Spleen (tissue), 11 donors: ENCODE data around the gene RFX1. TPM values are rescaled to one million over a fixed set of nuclear protein-coding genes. Genes with fewer than 3 reads are reported as not detected.
A peak's percentile ranks its signal among the peaks of the same experiment; 100 is the strongest.

Source experiments
- DNase-seq: peaks from one replicate; pipeline ENCODE4 v3.0.0-alpha.2; 2020
- H3K27ac ChIP-seq, 8 donors: fragments of 200-600 bp; sonication (generic) in 7 of 8; 1 replicate in 4 of 8; 2 replicates in 4 of 8; pipeline versions ENCODE4 v1.5.0 to v1.8.0; 2016 to 2021; ENCODE audit warnings: inconsistent platforms in 4 of 8, mild to moderate bottlenecking in 4 of 8, moderate library complexity in 1 of 8
- H3K27me3 ChIP-seq, 7 donors: fragments of 200-600 bp; sonication (generic) in 6 of 7; replicated peaks in 1 of 7; 1 replicate in 4 of 7; 2 replicates in 3 of 7; pipeline versions ENCODE4 v1.5.0 to v1.8.0; 2016 to 2021; ENCODE audit warnings: inconsistent platforms in 3 of 7, mild to moderate bottlenecking in 1 of 7
- H3K36me3 ChIP-seq, 6 donors: fragments of 200-600 bp; sonication (generic) in 5 of 6; 1 replicate in 4 of 6; 2 replicates in 2 of 6; pipeline versions ENCODE4 v1.5.0 to v1.8.0; 2016 to 2021; ENCODE audit warnings: inconsistent platforms in 2 of 6
- H3K4me1 ChIP-seq, 6 donors: fragments of 200-600 bp; sonication (generic) in 5 of 6; 1 replicate in 3 of 6; 2 replicates in 3 of 6; pipeline versions ENCODE4 v1.5.0 to v1.8.0; 2016 to 2021; ENCODE audit warnings: inconsistent platforms in 3 of 6
- H3K4me3 ChIP-seq, 8 donors: fragments of 200-600 bp; sonication (generic) in 7 of 8; 1 replicate in 4 of 8; 2 replicates in 4 of 8; pipeline versions ENCODE4 v1.5.0 to v1.8.0; 2016 to 2021; ENCODE audit warnings: inconsistent platforms in 4 of 8, mild to moderate bottlenecking in 4 of 8, moderate library complexity in 2 of 8
- H3K9me3 ChIP-seq, 8 donors: fragments of 200-600 bp; sonication (generic) in 7 of 8; 1 replicate in 4 of 8; 2 replicates in 4 of 8; pipeline versions ENCODE4 v1.5.0 to v1.8.0; 2016 to 2021; ENCODE audit warnings: inconsistent platforms in 4 of 8
- CTCF ChIP-seq, 11 experiments: fragments of 200-600 bp in 7 of 11; fragments of 450-650 bp in 4 of 11; sonication (generic) in 4 of 11; IDR thresholded peaks in 8 of 11; conservative IDR thresholded peaks in 3 of 11; 1 replicate in 7 of 11; 2 replicates in 4 of 11; pipeline versions ENCODE4 v1.4.0 to v1.8.0; 2016 to 2021; ENCODE audit warnings: antibody characterized with exemption in 11 of 11, inconsistent platforms in 4 of 11, mild to moderate bottlenecking in 1 of 11
- POLR2A ChIP-seq, 3 donors: fragments of 450-650 bp; IDR thresholded peaks; one replicate each; pipeline ENCODE4 v1.5.1; 2017; ENCODE audit warnings: antibody characterized with exemption in 3 of 3, mild to moderate bottlenecking in 1 of 3
- POLR2AphosphoS5 ChIP-seq, 3 donors: sonication (generic); formaldehyde crosslinking; IDR thresholded peaks; one replicate each; pipeline ENCODE4 v1.5.1; 2017; ENCODE audit warnings: antibody characterized with exemption in 3 of 3
- WGBS, 5 donors: extraction: QIAGEN DNeasy Blood & Tissue Kit in 3 of 5; methylation state at CpG; one replicate each; pipeline versions ENCODE4 v1.1.5 to v1.1.7; 2013 to 2018; 5-methylcytosine and 5-hydroxymethylcytosine counted together
- intact Hi-C: fragments of 100-400 bp; cut with DNase I; formaldehyde crosslinking; loops from one replicate; pipeline ENCODE4 v1.15.0; 2023; ENCODE audit warnings: low total_unique reads
- polyA plus RNA-seq, 3 donors: library from polyadenylated mRNA; stranded (reverse); fragments of 200-250 nt; gene quantifications; one replicate each; pipeline ENCODE4 v1.2.1, GENCODE V29; 2013
- total RNA-seq, 7 donors: library from RNA; depleted of rRNA in 3 of 7; stranded (reverse); fragments of >200 nt in 3 of 7; fragmentation: NEBNext Ultra II Directional in 4 of 7; extraction: Animal tissue kit (Norgen Biotek cat#: 25700) in 4 of 7; gene quantifications; one replicate each; pipeline versions ENCODE4 v1.1.0 to v1.2.1, GENCODE V29; 2016 to 2021
- donor health status: healthy with polysubstance abuse.
- donor health status: DM: no; HTN: no; CAD: no; lungs with moderate emphysema.
- donor health status: DM: no; HTN: no; CAD: no.
- donor health status: Bipolar disorder and iron deficiency.
- donor health status: healthy.
- donor health status: DM: no; HTN: no; CAD: no.
- donor health status: DM: yes; HTN: yes; CAD: no.

Gene RFX1
- total and polyA plus RNA-seq, 10 donors: 2.2 to 22.4 (median 10.9) TPM

- Histone ChIP-seq H3K27ac (peak overlapping the region; percentile 85 to 99 (median 98)), H3K27me3 (no peaks in the 10 kb centered on the region), H3K9me3 (no peaks in the 10 kb centered on the region), H3K36me3 (peaks cover 0 to 12% (median 0%) of the 10 kb centered on the region in 6 donors), H3K4me1 (peaks cover 35 to 65% (median 61%) of the 10 kb centered on the region in 6 donors), H3K4me3 (peak overlapping the region in 6 of 8 donors; percentile 77 to 98 (median 91))
- TF ChIP-seq POLR2AphosphoS5 (IDR thresholded peaks at IDR 0.05) (peak in 1 of 3 donors; percentile 16), CTCF (IDR thresholded peaks at IDR 0.05 in 8 of 11, conservative IDR thresholded peaks at IDR 0.05 in 3 of 11) (no peak)
- DNase-seq: peak; percentile 85
- 20 to 26% (median 23%) methylated on average over 14 of the region's 14 CpGs for WGBS, 5 donors
- intact Hi-C loops: no loop called here
These were observed 1.3 kb downstream of the RFX1 start for GRCh38 chr19:14004619-14005348.

GRCh38 chr19:14003251-14004055 is 2.7 kb downstream of the RFX1 start:
- no peak overlapping the region for H3K4me3 ChIP-seq
- intact Hi-C loops: no loop called here
- WGBS, 5 donors: 19 to 28% (median 24%) methylated on average over 10 of the region's 10 CpGs
- H3K27me3 ChIP-seq: no peaks in the 10 kb centered on the region
- no peak for DNase-seq
- peak overlapping the region; percentile 78 to 99 (median 98) for H3K27ac ChIP-seq
- peaks cover 0 to 9% (median 7%) of the 10 kb centered on the region in 8 donors for H3K9me3 ChIP-seq
- peaks cover 35 to 69% (median 61%) of the 10 kb centered on the region in 6 donors for H3K4me1 ChIP-seq
- peaks cover 0 to 25% (median 0%) of the 10 kb centered on the region in 6 donors for H3K36me3 ChIP-seq
- TF ChIP-seq POLR2AphosphoS5 (IDR thresholded peaks at IDR 0.05) (no peak), POLR2A (IDR thresholded peaks at IDR 0.05) (no peak), CTCF (IDR thresholded peaks at IDR 0.05 in 8 of 11, conservative IDR thresholded peaks at IDR 0.05 in 3 of 11) (no peak)

GRCh38 chr19:14002571-14003250 is 3.4 kb downstream of the RFX1 start:
- Histone ChIP-seq H3K4me3 (peak overlapping the region in 1 of 8 donors; percentile 4), H3K36me3 (peaks cover 0 to 33% (median 2%) of the 10 kb centered on the region in 6 donors), H3K4me1 (peaks cover 35 to 69% (median 61%) of the 10 kb centered on the region in 6 donors), H3K9me3 (peaks cover 0 to 10% (median 7%) of the 10 kb centered on the region in 8 donors), H3K27me3 (no peaks in the 10 kb centered on the region), H3K27ac (peak overlapping the region; percentile 78 to 99 (median 98))
- TF ChIP-seq POLR2AphosphoS5 (IDR thresholded peaks at IDR 0.05): peak; percentile 25 to 38 (median 26)
- TF ChIP-seq CTCF (IDR thresholded peaks at IDR 0.05 in 8 of 11, conservative IDR thresholded peaks at IDR 0.05 in 3 of 11): no peak
- no peak for TF ChIP-seq POLR2A (IDR thresholded peaks at IDR 0.05)
- intact Hi-C loops: no loop called here
- no peak for DNase-seq
- 49 to 60% (median 57%) methylated on average over 12 to 13 of the region's 13 CpGs for WGBS, 5 donors
